ENCODE measurements around the gene COLQ.
"Not testable (repeated sequence)": the region's sequence is repeated elsewhere in the genome, so short reads cannot be mapped to it uniquely, and the experiment has no call there.

Gene COLQ

GRCh38 chr3:15426579-15427118, 94.9 kb downstream of the COLQ start:
- no peak for DNase-seq (ENCODE audit: low spot score)

- no peak for DNase-seq (ENCODE audit: low spot score)
Measured at GRCh38 chr3:15420871-15421270, 100.6 kb downstream of the COLQ start.

DNA sequence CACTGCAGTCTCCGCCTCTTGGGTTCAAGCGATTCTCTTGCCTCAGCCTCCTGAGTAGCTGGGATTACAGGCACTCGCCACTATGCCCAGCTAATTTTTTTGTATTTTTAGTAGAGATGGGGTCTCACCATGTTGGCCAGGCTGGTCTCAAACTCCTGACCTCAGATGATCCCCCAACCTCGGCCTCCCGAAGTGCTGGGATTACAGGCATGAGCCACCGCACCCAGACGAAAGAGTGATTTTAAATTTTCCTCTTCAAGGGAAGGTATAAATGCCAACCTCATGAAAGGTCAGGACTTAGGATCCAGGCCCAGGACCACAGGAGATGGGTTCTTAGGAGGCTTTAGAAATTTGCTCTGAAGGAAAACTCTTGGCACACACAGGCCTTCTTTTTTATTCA, 110.5 kb downstream of the COLQ start:
- not testable (repeated sequence) for DNase-seq (ENCODE audit: low spot score)

- DNase-seq (ENCODE audit: low spot score): no peak
Measured at GRCh38 chr3:15409774-15410173, 111.7 kb downstream of the COLQ start.

- DNase-seq (ENCODE audit: low spot score): no peak
Measured at GRCh38 chr3:15409239-15409638, 112.3 kb downstream of the COLQ start.

GRCh38 chr3:15405448-15406050, 116.0 kb downstream of the COLQ start:
- peak; percentile 46 for DNase-seq (ENCODE audit: low spot score)

DNA sequence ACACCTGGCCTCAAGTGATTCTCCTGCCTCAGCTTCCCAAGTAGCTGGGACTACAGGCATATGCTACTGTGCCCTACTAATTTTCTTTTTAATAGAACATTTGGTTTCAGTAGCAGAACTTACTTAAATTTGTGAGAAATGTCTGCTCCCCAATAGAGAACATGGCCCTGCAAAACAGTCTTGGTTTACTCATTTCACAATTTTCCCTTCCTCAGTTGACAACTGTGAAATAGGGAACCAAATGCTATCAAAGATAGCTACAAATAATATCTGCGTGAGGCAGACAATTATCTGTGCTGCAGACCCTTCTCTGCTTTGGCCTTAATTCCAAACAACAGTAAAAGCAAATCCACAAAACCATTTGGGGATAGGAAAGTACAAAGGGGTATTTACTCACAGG, 116.7 kb downstream of the COLQ start:
- DNase-seq (ENCODE audit: low spot score): no peak

DNA sequence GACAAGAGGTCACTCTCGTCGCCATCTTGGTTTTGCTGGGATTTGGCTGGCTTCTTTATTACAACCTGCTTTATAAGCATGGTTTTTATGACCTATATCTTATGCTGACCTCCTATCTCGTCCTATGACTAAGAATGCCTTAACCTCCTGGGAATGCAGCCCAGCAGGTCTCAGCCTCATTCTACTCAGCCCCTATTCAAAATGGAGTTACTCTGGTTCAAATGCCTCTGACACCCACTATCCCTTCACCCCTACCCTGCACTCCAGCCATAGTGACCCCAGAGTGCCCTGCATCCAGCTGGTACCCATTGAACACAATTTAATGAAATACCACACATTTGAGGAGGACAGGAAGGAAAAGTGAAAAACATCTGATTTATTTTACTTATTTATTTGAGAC, 117.5 kb downstream of the COLQ start:
- DNase-seq (ENCODE audit: low spot score): no peak

GRCh38 chr3:15403495-15403894, 118.0 kb downstream of the COLQ start:
- no peak for DNase-seq (ENCODE audit: low spot score)

GRCh38 chr3:15401936-15402335, 119.6 kb downstream of the COLQ start:
- DNase-seq (ENCODE audit: low spot score): no peak
